HG03139 (cell line): ENCODE data around the gene KRT6C.
"Not testable (repeated sequence)": the region's sequence is repeated elsewhere in the genome, so short reads cannot be mapped to it uniquely, and the experiment has no call there.

Experiments
- ATAC-seq: cut with Tn5 transposase; IDR thresholded peaks from one replicate; pipeline ENCODE4 v1.9.1; 2021; ENCODE audit not compliant: unreplicated experiment

The KRT6C gene

GRCh38 chr12:52461693-52462092 lies 11.9 kb downstream of the KRT6C start:
- no peak for ATAC-seq

DNA sequence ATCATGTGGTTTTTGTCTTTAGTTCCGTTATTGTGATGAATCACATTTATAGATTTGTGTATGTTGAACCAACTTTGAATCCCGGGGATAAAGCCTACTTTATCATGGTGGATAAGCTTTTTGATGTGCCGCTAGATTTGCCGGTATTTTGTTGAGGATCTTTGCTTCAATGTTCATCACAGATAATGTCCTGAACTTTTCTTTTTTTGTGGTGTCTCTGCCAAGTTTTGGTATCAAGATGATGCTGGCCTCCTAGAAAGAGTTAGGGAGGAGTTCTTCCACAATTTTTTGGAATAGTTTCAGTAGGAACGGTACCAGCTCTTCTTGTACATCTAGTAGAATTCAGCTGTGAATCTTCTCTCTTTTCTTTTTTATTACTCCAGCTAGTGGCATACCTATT lies 14.7 kb downstream of the KRT6C start:
- ATAC-seq = no peak

DNA sequence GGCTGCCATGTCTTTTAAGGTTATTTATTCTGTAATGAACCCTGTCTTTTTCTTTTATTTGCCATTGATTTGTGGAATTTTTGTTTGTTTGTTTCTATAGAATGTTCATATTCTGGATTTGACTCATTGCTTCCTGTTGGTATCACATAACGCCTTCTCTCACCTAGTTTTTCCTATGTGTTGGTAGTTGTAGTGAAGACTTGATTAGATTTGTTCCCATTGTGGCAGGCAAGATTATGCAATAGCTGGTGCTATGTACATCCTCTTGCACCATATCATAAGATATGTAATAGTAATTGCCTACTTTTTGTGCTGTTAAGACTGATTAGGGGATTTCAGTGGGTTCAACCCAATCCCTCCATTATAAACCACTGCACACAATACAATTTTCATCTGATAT lies 17.8 kb downstream of the KRT6C start:
- ATAC-seq = no peak

DNA sequence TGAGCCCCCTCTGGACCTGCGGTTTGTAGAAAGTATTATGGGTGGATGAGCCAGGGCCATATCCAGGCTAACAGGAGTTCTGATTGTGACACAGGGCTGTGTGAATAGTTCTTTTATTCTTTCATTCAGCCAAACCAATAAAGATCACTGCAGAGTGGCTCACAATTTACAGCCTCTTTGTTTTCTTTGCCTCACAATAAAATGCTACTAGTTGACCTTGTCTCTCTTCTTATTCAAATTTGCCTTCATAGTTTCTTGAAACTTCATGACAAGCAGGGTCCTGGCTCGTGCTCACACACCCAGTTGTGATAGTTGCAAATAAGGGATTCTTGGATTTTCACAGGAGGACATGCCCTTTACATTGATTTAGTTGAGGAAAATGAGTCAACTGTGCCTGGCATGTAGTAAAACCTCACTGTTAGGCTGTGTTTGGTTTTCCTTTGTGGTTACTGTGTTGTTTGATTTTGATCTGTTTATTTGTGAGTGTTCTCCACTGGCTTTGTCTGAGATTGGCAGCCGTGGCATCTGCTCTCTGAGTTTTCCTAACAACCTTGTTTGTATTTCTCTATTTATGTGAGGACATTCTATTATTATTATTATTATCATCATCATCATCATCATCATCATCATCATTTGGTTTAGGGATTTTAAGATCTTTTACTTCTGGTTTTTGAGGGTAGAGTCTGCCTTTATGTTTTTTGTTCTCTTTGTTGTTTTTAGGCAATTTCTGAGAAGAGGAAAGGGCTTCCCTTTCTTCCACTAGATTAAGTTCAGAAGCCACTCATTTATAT lies 19.0 kb downstream of the KRT6C start:
- ATAC-seq = no peak

DNA sequence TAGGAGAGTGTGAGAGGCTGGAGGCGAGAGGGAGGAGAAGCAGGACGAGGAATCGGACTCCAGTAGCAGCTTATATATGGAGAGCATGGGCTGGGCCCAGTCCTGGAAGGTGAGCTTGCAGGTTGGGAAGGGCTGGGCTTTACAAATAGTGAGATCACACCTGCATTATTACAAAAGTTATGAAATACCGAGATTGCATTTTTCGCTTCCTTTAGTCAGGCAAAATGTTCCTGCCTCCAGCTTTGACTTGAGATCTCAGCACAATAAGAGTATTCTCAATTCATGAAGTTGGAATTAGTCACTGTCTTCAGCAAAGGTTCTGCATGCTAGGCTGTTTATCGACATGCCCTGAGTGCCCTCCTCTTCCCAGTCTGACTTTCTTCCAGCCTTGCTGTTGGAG lies 21.5 kb downstream of the KRT6C start, which contains the start of gene KRT6B:
KRT6B (minus strand) TSS at position 46 of the 400 bp plus-strand sequence. CDS start 68 bp downstream, outside the sequence.
- no peak for ATAC-seq

GRCh38 chr12:52448228-52448627 lies 25.4 kb downstream of the KRT6C start:
- ATAC-seq = no peak

GRCh38 chr12:52447196-52447595 lies 26.4 kb downstream of the KRT6C start:
- not testable (repeated sequence) for ATAC-seq

- no peak for ATAC-seq
These were observed 27.1 kb downstream of the KRT6C start for GRCh38 chr12:52446367-52447045.

DNA sequence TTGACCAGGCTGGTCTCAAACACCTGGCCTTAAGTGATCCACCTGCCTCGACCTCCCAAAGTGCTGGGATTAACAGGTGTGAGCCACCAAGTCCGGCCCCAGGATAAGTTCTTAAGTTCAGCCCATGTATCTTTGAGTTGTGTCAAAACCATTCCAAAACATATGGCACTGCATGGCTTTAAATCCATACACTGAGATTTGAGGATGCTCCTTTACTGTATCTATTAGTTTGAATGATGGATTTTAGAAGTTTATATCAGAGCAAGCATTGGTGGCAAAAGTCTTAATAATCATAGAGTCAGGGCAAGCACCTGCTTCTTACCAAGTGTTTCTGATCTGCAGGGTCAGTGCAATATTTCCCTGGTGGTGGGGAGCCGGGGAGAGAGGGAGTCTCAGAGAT lies 27.7 kb downstream of the KRT6C start:
- ATAC-seq = no peak

DNA sequence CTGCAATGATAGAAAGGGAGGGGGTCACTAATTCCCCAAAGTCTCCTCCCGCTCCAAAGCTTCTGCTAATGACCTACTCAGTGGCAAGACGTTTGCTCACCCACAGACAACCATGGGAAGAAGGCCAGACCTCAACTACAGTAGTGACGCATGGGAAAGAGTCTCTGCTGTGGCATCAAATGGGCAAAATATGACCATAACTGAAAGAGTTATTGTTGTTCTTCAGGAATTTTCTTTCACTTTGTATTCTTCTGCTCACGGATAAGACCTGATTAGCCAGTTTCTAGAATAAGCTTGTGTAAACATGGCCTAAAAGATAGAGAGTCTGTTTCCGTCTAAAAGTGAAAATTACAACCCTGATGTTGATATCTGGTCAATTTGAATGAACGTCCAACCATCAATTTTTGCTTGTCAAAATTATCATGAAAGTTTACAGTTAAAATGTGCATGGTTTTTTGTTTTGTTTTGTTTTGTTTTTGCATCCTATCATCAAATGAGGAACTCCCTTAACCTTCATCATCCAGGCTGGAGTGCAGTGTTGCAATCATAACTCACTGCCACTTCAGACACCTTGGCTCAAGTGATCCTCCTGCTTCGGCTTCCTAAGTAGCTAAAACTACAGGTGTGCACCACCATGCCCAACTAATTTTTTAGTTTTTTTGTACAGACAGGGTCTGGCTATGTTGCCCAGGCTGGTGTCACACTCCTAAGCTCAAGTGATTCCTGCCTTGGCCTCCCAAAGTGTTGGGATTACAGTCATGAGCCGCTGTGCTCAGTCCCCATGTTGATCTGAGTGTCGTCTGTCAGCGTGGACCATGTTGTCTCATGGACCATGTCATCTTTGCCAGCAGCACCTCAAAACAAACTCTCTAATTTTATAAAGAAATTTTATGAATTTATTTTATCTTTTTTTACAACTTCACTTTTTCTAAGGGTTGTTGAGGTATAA lies 28.7 kb downstream of the KRT6C start:
- ATAC-seq = no peak

GRCh38 chr12:52443966-52444365 lies 29.6 kb downstream of the KRT6C start:
- no peak for ATAC-seq

- ATAC-seq = no peak
These were observed 31.0 kb downstream of the KRT6C start for GRCh38 chr12:52442600-52443061.

- no peak for ATAC-seq
These were observed 32.2 kb downstream of the KRT6C start for GRCh38 chr12:52441320-52441911.

GRCh38 chr12:52440821-52441319 lies 32.7 kb downstream of the KRT6C start:
- ATAC-seq = no peak

- no peak for ATAC-seq
These were observed 33.8 kb downstream of the KRT6C start for GRCh38 chr12:52439845-52440244.

- ATAC-seq = no peak
These were observed 34.2 kb downstream of the KRT6C start for GRCh38 chr12:52439420-52439819.

DNA sequence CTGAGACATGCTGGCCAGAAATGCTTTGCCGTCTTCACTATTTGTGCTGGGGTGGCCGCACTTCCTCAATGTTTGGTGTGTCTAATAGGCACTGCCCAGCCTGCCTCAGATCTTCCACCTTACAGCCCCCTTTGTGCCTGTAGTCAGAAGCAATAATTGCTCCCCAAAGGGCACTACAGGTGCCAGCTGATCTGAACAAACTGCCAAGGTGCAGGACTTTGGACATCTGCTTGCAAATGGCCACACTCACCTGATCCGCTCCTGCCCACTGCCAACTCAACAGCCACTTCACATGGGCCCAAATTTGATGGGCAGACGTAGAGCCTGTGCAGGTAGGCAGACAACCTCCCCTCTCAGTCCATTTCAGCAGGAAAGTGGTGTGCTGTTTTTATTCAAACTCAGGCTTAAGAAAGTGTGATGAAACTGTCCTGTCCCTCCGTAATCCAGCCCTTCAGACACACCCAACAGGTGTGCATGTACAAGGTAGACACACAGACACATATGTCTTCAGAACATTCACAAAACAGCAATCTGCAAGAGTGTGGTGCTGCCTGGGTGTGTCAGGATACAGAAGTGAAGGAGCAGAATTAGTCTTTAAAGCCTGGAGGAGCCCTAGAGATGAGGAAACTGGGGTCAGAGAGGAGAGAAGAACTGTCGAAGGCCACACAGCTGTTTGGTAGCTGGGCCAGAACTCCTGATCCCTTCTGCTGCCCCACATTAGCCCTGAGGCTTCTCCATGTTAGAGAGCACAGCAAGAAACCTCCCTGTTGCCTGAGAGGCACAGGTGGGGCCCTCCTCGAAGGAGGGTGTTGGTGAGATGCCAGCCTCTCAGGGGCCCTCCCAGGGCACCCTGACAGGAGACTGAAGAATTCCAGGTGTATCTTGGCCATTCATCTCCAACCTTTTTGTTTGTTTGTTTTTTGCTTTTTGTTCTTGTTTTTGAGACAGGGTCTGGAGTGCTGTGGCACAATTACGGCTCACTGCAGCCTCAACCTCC lies 35.0 kb downstream of the KRT6C start:
- no peak for ATAC-seq

DNA sequence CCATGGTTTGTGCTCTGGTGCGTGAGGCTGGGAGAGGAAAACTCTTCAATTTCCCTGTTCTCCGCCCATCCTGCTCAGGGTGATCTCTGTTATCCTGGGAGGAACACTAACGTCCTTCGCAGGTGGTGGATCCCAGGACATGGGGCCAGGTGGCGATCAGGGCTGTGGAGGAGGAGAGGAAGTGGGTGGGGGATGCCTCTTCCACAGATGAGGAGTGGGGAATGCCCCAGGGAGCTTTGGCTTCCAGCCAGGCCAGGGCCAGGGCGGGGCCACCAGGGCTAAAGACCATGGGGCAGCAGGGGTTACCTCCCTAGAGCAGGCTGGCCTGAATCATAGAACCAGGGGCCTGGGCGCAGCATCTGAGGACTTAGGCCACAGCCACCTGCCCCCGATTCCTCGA lies 36.1 kb downstream of the KRT6C start:
- ATAC-seq = no peak

GRCh38 chr12:52436828-52437474 lies 36.7 kb downstream of the KRT6C start:
- ATAC-seq = no peak
